IMR-90 (cell line): ENCODE data around the gene FRAS1.
"Not testable (repeated sequence)": the region's sequence is repeated elsewhere in the genome, so short reads cannot be mapped to it uniquely, and the experiment has no call there.

ENCODE experiments used
- CTCF ChIP-seq: conservative IDR thresholded peaks from 2 replicates; pipeline ENCODE4 v1.5.1; 2012; ENCODE audit warnings: mild to moderate bottlenecking, low read depth, low read length, improper control_type of control experiment
- ELK1 ChIP-seq: fragments of 150-350 bp; IDR thresholded peaks from 2 replicates; pipeline ENCODE4 v1.6.1; 2016; ENCODE audit warnings: low read depth, mild to moderate bottlenecking, low read length, moderate library complexity, borderline replicate concordance
- MAFK ChIP-seq: IDR thresholded peaks from 2 replicates; pipeline ENCODE4 v1.6.1; 2012; ENCODE audit warnings: low read depth, low read length, improper control_type of control experiment
- MAZ ChIP-seq: IDR thresholded peaks from 2 replicates; pipeline ENCODE4 v1.6.1; 2012; ENCODE audit warnings: low read depth, mild to moderate bottlenecking, low read length, improper control_type of control experiment, moderate library complexity, borderline replicate concordance
- MXI1 ChIP-seq: IDR thresholded peaks from 2 replicates; pipeline ENCODE4 v1.6.1; 2012; ENCODE audit warnings: low read depth, mild to moderate bottlenecking, low read length, moderate library complexity, borderline replicate concordance
- NFE2L2 ChIP-seq: fragments of 150-350 bp; IDR thresholded peaks from 2 replicates; pipeline ENCODE4 v1.6.1; 2016; ENCODE audit warnings: low read depth, mild to moderate bottlenecking, low read length
- POLR2A ChIP-seq: IDR thresholded peaks from 2 replicates; pipeline ENCODE4 v1.6.1; 2012; ENCODE audit warnings: mild to moderate bottlenecking, low read depth, low read length
- RAD21 ChIP-seq: IDR thresholded peaks from 2 replicates; pipeline ENCODE4 v1.6.1; 2012; ENCODE audit warnings: low read length, improper control_type of control experiment
- RCOR1 ChIP-seq: IDR thresholded peaks from 2 replicates; pipeline ENCODE4 v1.6.1; 2012; ENCODE audit warnings: mild to moderate bottlenecking, low read length, improper control_type of control experiment; ENCODE audit not compliant: insufficient replicate concordance
- RFX5 ChIP-seq: IDR thresholded peaks from 2 replicates; pipeline ENCODE4 v1.8.0; 2012; ENCODE audit warnings: low read depth, mild to moderate bottlenecking, low read length, moderate library complexity
- SMC3 ChIP-seq: fragments of 150-350 bp; IDR thresholded peaks from 2 replicates; pipeline ENCODE4 v1.6.1; 2016; ENCODE audit warnings: low read depth, mild to moderate bottlenecking, antibody characterized with exemption, low read length, moderate library complexity
- TF ChIP-seq, protein P1 (sequence below): fragments of 150-350 bp; IDR thresholded peaks from 2 replicates; pipeline ENCODE4 v1.6.1; 2017; ENCODE audit warnings: mild to moderate bottlenecking, antibody characterized with exemption, low read length, low read depth

DNA sequence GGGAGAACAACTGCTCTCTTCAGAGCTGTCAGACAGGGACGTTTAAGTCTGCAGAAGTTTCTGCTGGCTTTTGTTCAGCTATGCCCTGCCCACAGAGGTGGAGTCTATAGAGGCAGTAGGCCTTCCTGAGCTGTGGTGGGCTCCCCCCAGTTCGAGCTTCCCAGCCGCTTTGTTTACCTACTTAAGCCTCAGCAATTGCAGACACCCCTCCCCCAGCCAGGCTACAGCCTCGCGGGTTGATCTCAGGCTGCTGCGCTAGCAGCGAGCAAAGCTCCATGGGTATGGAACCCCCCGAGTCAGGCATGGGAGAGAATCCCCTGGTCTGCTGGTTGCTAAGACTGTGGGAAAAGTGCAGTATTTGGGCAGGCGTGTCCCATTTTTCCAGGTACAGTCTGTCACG is 449.1 kb downstream of the FRAS1 start:
- not testable (repeated sequence) for TF ChIP-seq CTCF, ELK1, POLR2A, MAFK, MXI1, NFE2L2, RCOR1, MAZ, RFX5, RAD21, SMC3
- TF ChIP-seq, protein P1, sequence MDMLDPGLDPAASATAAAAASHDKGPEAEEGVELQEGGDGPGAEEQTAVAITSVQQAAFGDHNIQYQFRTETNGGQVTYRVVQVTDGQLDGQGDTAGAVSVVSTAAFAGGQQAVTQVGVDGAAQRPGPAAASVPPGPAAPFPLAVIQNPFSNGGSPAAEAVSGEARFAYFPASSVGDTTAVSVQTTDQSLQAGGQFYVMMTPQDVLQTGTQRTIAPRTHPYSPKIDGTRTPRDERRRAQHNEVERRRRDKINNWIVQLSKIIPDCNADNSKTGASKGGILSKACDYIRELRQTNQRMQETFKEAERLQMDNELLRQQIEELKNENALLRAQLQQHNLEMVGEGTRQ, result not testable (repeated sequence)
